GM13977 (cell line): ENCODE data around the gene OR6N1.

ENCODE experiments used
- DNase-seq: peaks from one replicate; pipeline ENCODE4 v3.0.0; 2012; ENCODE audit warnings: low spot score
- in situ Hi-C: fragments of 300-500 bp; cut with MboI; formaldehyde crosslinking; loops from one replicate; pipeline ENCODE4 v1.12.0; 2022; ENCODE audit warnings: low sequenced_read_pairs, low pct_unique_long_range_greater_than_20kb, mixed read lengths, inconsistent platforms; ENCODE audit not compliant: unreplicated experiment
- TF ChIP-seq, protein P1 (sequence below): IDR thresholded peaks from 2 replicates; pipeline ENCODE4 v1.5.1; 2012; ENCODE audit warnings: mild to moderate bottlenecking, control low read depth; ENCODE audit not compliant: insufficient read depth; ENCODE audit errors: extremely low read depth, missing control alignments

The OR6N1 gene, protein sequence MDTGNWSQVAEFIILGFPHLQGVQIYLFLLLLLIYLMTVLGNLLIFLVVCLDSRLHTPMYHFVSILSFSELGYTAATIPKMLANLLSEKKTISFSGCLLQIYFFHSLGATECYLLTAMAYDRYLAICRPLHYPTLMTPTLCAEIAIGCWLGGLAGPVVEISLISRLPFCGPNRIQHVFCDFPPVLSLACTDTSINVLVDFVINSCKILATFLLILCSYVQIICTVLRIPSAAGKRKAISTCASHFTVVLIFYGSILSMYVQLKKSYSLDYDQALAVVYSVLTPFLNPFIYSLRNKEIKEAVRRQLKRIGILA

DNA sequence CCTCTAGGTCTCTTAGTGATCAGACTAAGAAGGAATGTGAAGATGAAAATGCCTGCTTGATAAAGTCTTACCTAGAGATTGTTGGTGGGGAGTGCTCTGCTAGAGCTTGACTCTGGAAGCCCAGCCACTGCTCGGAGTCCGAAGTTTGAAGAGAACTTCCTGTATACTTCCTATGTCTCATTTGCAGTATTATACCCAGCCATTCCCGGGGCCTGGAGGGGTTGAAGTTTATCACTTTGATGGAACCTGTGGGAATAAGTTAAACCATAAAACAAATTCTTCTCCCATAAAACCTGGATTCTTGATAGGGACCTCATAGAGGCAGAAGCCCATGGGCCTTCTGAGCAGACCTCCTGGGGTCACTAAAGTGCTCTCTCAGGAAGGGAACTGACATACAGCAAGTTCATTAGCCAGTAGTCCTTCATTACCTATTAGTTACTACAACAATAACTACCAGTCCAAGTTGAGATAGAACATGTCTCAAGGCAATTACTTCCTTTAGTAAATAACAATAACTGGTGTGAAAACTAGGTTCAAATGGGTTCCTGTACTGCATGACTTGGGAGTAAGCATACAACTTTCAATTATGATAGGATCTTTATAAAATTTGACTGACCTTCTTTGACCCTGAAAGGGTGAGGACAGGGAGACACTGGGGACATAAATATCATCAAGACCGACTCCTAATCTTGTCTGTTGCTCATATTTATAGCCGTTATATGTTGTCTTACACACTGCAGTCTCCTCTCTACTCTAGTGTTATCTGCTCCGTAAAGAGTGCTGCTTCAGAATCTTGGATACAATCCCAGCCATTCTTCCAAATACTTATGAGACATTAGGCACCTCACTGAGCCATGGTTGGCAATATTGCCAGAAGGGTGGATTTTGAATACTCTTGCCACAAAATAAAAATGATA, at the start of gene OR6N1:
OR6N1 (minus strand) TSS at position 246 of the 917 bp plus-strand sequence. CDS start 5,513 bp downstream, outside the sequence.
- TF ChIP-seq, protein P1, sequence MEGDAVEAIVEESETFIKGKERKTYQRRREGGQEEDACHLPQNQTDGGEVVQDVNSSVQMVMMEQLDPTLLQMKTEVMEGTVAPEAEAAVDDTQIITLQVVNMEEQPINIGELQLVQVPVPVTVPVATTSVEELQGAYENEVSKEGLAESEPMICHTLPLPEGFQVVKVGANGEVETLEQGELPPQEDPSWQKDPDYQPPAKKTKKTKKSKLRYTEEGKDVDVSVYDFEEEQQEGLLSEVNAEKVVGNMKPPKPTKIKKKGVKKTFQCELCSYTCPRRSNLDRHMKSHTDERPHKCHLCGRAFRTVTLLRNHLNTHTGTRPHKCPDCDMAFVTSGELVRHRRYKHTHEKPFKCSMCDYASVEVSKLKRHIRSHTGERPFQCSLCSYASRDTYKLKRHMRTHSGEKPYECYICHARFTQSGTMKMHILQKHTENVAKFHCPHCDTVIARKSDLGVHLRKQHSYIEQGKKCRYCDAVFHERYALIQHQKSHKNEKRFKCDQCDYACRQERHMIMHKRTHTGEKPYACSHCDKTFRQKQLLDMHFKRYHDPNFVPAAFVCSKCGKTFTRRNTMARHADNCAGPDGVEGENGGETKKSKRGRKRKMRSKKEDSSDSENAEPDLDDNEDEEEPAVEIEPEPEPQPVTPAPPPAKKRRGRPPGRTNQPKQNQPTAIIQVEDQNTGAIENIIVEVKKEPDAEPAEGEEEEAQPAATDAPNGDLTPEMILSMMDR: no peak
- no peak for DNase-seq
- in situ Hi-C loops: no loop called here

DNA sequence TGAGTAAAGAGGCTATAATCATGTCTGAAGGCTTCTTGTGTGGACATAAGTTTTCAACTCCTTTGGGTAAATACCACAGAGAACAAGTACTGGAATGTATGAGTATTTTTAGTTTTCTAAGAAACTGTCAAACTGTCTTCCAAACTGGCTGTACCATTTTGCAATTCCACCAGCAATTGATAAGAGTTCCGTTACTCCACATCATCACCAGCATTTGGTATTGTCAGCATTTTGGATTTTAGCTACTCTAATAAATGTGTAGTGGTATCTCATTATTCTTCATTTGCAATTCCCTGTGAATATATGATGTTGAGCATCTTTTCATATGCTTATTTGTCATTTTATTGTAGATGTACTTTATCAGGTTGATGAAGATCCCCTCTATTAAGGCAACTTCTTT, 49.7 kb upstream of the OR6N1 start:
- in situ Hi-C loops: no loop called here
- TF ChIP-seq, protein P1: no peak

DNA sequence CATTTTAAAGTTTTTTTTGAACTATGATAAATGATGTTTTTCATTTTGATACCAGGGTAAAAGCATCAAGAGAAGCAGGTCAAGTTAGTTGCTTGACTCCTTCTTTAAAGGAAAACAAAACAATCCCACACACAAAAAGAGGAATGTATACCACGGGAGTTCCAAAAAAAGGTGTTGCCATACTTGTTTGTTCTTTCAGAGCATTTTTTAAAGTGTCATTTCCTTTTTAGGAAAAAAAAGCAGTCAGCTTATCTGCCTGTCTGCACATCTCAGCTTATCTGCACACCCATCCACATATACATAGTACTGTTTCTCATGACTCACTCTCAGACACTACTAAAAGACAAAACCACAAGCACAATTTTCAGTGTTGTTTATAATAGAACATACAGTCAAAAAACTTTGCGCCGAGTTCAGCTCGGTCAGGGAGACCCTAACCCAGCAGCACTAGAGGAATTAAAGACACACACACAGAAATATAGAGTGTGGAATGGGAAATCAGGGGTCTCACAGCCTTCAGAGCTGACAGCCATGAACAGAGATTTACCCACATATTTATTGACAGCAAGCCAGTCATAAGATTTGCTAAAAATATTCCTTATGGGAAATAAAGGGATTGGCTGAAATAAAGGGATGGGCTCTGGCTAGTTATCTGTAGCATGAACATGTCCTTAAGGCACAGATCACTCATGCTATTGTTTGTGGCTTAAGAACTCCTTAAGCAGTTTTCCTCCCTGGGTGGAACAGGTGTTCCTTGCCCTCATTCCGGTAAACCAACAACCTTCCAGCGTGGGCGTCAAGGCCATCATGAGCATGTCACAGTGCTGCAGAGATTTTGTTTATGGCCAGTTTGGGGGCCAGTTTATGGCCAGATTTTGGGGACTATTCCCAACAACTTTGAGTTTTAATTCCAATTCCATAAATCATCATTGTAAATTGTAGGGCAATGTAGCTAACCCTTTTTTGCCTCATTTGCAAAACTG, 47.8 kb upstream of the OR6N1 start:
- DNase-seq: peak; percentile 13
- in situ Hi-C loops: no loop called here
- TF ChIP-seq, protein P1: no peak

More for the DNA sequence above, 49.7 kb upstream of the OR6N1 start:
- no peak for DNase-seq

DNA sequence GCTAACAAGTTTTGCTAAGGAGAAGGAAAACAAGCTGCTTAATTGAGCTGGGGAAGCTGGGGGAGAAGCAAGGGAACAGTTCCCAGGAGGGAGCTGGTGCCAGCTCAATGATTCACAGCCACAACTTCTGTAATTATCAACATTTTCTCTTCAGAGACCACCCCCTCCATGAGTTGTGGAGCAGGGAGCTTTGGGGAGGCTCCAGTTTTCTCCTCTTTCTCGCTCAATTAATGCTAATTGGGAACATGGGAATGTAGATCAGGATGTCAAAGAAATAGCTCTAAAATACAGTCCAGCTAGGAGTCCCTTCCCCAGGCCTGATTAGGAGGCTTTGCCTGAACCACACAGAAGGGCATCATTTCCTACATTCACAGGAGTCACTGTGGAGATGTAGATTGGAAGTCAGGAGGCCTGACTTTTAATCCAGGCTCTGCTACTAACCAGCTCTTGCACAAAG, 47.0 kb upstream of the OR6N1 start:
- DNase-seq: no peak
- in situ Hi-C loops: no loop called here
- TF ChIP-seq, protein P1: no peak

DNA sequence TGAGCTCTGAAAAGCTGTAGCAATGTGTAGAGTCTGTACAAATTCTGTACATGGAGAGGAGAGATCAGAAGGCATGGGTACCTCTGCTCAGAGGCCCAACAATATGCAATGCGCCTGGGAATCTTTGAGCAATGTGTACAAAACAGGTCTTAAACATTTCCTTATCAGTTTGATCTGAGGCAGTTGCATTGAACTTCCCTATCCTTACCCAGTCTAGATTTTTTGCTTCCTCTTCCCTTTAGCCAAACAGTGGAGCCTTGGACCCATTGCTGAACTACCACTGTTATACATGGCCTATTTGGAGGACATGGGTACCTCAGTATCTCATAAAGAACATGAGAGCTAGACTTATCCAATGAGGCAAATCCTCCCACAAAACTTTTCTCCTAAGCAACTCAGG, 46.6 kb upstream of the OR6N1 start:
- TF ChIP-seq, protein P1: no peak
- DNase-seq: no peak
- in situ Hi-C loops: no loop called here

DNA sequence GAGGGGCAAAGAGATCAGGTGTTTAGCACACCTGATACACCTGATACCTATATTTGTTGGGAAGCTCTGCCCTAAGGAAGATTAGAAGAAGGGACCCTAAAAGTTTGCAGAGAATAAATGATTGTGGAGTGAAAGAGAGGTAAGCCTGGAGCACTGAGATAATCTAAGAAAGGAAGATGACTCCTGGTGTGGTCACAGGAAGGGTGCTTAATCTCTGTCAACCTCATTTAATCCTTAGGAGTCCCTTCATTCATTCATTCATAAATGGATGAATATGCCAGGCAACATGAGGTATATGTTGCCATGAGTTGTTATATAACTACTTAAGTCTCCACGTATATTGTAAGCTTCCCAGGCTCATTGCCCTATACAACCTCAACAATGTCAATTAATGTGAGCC, 43.0 kb upstream of the OR6N1 start:
- DNase-seq: no peak
- in situ Hi-C loops: no loop called here
- TF ChIP-seq, protein P1: no peak
